ENCODE measurements around the gene MACF1.
"Not testable (repeated sequence)": the region's sequence is repeated elsewhere in the genome, so short reads cannot be mapped to it uniquely, and the experiment has no call there.

MACF1 gene

DNA sequence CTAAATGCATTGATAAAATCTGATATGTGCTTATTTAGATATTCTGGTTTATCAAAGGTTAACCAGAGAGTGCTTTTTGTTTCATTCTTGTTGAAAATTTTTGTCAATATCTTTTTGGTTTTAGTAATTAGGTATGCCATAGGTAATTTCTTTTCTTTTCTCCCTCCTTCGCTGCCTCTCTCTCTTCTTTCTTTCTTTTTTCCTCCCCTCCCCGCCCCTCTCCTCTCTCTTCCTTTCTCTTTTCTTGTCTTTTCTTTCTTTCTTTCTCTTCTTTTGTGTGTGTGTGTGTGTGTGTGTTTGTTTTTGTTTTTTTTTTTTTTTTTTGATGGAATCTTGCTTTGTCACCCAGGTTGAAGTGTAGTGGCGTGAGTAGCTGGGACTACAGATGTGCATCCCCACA lies 14.4 kb upstream of the MACF1 start:
- Mint-ChIP-seq H3K27me3 (no peaks in the 10 kb centered on the region), H3K4me3 (no peak overlapping the region), H3K4me1 (peaks cover 5% of the 10 kb centered on the region), H3K36me3 (no peaks in the 10 kb centered on the region), H3K9me3 (no peaks in the 10 kb centered on the region), H3K27ac (no peak overlapping the region)
- DNase-seq (ENCODE audit: low spot score in 2 of 2) (no peak), ATAC-seq (ENCODE audit: low read depth) (no peak)

DNA sequence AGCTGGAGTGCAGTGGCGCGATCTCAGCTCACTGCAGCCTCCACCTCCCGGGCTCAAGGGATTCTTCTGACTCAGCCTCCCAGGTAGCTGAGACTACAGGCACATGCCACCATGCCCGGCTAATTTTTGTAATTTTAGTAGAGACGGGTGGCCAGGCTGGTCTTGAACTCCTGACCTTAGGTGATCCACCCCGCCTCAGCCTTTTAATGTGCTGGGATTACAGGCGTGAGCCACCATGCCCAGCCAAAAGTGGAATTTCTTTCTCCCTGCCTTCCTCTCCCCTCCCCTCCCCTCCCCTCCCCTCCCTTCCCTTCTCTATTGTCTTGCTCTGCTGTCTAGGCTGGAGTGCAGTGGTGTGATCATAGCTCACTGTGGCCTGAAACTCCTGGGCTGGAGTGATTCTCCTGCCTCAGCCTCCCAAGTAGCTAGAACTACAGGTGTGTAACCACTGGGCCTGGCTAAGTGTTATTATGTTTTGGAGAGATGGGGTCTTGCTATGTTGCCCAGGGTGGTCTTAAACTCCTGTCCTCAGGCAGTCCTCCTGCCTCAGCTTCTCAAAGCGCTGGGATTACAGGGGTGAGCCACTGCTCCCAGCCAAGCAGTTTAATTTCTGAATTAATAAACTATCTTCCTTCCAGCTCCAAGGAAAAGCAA lies 10.0 kb upstream of the MACF1 start:
- H3K27me3 Mint-ChIP-seq = no peaks in the 10 kb centered on the region
- H3K4me1 Mint-ChIP-seq = peaks cover 23% of the 10 kb centered on the region
- H3K4me3 Mint-ChIP-seq = no peak overlapping the region
- H3K36me3 Mint-ChIP-seq = no peaks in the 10 kb centered on the region
- H3K27ac Mint-ChIP-seq = peak overlapping the region; percentile 59
- DNase-seq (ENCODE audit: low spot score in 2 of 2) (no peak), ATAC-seq (ENCODE audit: low read depth) (no peak)
- H3K9me3 Mint-ChIP-seq = no peaks in the 10 kb centered on the region

DNA sequence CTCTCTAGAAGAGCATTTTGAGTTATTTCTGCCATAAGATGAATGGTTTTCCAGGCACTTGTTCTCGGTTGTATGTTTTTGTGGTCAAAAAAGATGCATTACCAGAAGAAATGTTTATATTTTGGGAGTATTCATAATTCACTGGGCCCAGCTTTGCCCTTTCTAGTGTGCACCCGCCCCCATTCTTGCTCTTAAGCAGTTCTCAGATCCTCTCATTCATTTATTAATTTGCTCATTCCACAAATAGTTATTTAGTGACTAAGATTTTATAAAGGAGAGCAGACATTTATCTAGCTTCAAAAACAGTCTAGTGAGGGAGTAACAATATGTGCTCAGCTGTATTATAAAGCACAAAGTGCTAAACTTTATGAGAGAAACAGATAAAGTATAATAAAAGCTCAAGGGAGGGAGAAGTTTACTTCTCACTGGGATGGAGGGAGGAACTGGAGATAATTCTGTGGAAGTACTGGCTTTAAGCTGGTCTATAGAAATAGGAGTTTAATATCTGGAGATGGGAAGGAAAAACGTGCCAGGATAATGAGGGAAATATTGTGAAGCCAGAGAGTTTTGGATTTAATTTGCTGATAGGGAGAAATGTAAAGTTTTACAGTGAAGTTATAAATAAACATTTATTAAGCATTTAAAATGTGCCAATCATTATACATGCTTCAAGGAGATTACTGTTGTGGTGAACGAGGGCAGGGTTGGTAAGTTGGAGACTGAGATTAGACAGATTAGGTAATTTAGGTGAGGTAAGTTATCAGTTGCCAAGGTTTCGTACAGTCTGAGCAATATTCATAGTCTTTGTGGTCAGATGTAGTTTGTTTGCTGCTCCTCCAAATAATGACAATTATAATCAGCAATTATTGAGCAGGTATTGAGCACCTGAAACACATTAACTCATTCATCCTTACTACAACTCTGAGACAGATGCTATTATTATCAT lies 9.1 kb upstream of the MACF1 start:
- ATAC-seq (ENCODE audit: low read depth) = no peak
- peak overlapping the region; percentile 54 for H3K27ac Mint-ChIP-seq

DNA sequence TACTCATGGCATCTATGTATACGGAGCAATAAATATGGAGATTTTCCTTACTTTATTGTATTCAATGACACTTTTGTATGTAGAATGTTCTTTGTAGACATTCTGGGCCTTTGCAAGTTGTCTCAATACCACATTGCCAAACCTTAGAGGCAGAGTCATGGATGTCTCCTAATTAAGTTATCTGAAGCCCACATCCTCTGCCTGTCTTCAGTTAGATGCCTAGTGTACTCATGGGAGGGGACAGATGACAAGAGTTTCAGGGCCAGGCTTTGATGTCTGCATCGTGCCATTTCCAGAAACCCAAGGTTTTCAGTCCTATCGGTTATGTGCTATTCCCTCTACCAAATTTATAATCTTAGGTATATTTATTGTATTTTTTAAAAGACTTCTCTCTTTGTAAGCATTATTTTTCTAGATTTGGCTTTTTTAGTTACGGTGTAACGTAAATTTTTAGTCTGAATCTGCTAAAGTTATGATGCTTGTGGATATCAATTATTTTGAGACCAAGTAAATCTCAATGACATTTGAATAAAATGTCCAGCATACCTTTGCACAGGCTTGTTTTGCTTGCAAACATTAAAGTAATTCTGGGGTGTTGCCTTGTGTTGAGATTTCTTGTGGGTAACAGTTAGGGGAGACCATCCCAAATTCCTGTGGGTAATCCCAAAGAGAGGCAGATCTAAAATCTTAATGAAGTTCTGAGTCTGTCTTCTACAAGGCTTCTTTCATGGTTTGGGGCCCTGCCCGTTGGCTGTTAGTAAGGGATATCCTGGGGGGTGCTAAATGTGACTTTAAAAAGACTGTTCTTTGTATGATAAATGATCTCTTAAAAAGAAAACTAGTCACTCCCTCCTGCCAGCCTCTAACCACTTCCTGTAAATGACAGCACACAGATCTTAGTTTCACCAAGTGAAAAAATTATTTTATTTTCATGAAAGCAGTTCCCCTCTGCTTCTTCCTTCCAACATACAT lies 8.0 kb upstream of the MACF1 start:
- Mint-ChIP-seq H3K9me3 (no peaks in the 10 kb centered on the region), H3K27ac (peak overlapping the region; percentile 65), H3K27me3 (no peaks in the 10 kb centered on the region), H3K4me1 (peaks cover 27% of the 10 kb centered on the region), H3K36me3 (no peaks in the 10 kb centered on the region), H3K4me3 (peak overlapping the region; percentile 45)
- ATAC-seq (ENCODE audit: low read depth) = peak; percentile 83
- no peak for DNase-seq (ENCODE audit: low spot score in 2 of 2)

More for the DNA sequence above, 9.1 kb upstream of the MACF1 start:
- Mint-ChIP-seq H3K4me1 (peaks cover 27% of the 10 kb centered on the region), H3K36me3 (no peaks in the 10 kb centered on the region), H3K27me3 (no peaks in the 10 kb centered on the region), H3K4me3 (no peak overlapping the region), H3K9me3 (no peaks in the 10 kb centered on the region)
- DNase-seq (ENCODE audit: low spot score in 2 of 2) = no peak

DNA sequence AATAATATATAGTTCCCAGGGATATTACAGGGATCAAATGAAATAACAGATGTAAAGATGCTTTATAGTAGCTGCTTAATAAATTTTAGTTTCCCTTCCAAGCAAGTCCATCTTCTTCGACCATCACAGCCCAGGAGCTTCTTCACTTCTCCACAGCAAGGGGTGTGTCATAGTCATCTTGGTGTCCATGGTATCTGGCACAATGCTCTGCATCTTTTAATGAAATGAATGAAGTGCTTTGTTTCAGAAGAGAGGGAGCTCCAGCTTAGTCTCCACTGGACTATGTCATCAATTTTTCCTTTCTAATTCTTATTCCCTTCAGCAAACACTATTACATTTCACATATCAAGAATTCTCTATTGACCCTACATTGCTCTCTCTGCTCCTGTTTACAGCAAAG lies 4.9 kb upstream of the MACF1 start:
- Mint-ChIP-seq H3K4me1 (peaks cover 26% of the 10 kb centered on the region), H3K36me3 (no peaks in the 10 kb centered on the region), H3K9me3 (no peaks in the 10 kb centered on the region), H3K4me3 (no peak overlapping the region), H3K27ac (peak overlapping the region; percentile 42), H3K27me3 (no peaks in the 10 kb centered on the region)
- ATAC-seq (ENCODE audit: low read depth) (no peak), DNase-seq (ENCODE audit: low spot score in 2 of 2) (no peak)

DNA sequence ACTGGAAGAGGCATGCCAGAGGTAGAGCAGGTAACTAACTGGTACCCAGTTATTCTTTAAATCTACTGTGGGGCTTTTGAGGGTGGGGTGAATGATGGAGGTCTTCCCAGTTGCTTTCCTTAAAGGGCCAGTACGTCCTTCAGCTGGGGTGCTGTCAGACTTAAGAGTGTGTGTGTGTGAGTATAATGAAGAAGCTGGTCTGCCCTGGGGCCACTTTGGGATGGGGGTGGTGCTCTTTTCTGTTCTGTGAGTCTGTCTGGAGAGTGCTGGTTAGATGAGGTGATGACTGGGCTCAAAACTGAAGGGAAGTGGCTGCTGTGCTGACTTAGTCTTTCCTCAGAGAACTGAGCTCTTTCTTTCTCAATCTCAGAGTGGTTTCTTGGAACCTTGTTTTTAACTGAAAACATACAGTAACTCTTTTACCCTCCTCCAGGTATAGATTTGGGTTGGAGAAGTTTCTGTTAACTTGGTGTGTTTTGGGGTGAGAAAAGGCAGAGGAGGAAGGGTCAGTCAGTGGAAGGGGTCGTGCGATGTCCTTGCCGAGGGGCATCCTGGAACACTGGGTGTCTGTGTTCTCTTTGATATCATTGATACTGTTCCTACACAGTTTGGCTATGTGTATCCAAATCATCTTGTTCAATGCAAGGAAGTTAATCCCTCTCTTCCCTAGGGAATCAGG lies 746 bp downstream of the MACF1 start:
- Mint-ChIP-seq H3K9me3 (no peaks in the 10 kb centered on the region), H3K27ac (peak overlapping the region; percentile 4), H3K36me3 (no peaks in the 10 kb centered on the region), H3K4me1 (peaks cover 10% of the 10 kb centered on the region), H3K27me3 (no peaks in the 10 kb centered on the region), H3K4me3 (no peak overlapping the region)
- DNase-seq (ENCODE audit: low spot score in 2 of 2) (no peak), ATAC-seq (ENCODE audit: low read depth) (peak; percentile 27)

DNA sequence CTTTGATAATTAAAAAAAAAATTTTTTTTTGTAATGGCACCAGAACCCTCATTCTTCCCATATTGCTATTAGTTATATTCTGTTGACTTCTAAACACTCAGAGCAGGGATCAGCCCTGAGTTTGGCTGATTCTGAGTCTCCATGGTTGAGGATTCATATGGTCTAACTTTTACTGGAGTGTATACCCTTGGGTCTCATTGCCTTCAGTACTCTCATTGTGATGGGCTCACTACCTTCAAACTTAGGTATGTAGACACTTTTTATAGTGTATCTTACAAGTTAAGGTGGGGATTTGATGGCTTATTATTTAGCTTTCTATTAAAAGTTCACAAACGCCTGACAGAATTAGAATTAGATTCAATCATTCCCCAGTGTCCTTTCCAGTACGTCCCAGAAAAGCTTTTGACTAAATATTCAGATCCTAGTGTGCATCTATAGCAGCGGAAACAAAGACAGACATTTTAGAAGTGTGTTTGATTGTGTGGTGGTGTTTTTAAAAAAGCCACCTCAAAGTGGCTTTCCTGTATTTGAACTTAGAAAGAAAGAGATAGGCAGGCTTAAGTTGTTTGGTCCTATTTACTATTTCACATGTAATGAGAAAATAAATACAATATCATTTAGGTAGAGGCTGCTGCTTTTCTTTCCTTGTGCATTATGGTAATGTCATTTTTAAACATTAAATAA lies 1.4 kb downstream of the MACF1 start:
- Mint-ChIP-seq H3K4me1 (peaks cover 10% of the 10 kb centered on the region), H3K27me3 (no peaks in the 10 kb centered on the region), H3K9me3 (no peaks in the 10 kb centered on the region), H3K4me3 (no peak overlapping the region), H3K36me3 (no peaks in the 10 kb centered on the region), H3K27ac (no peak overlapping the region)
- DNase-seq (ENCODE audit: low spot score in 2 of 2) (no peak), ATAC-seq (ENCODE audit: low read depth) (no peak)

DNA sequence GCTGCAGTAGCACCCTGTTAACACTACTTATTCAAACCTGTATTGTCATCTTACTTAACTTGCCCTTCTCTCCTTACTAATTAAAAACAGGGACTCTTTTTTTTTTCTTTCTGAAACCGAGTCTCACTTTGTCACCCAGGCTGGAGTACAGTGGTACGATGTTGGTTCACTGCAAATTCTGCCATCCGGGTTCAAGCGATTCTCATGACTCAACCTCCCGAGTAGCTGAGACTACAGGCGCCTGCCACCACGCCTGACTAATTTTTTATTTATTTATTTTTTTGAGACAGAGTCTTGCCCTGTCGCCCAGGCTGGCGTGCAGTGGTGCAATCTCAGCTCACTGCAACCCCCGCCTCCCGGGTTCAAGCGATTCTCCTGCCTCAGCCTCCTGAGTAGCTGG lies 3.9 kb downstream of the MACF1 start:
- not testable (repeated sequence) for H3K4me3 Mint-ChIP-seq; DNase-seq (ENCODE audit: low spot score in 2 of 2); H3K9me3 Mint-ChIP-seq; H3K27ac Mint-ChIP-seq; H3K27me3 Mint-ChIP-seq; H3K36me3 Mint-ChIP-seq; ATAC-seq (ENCODE audit: low read depth)
- peaks cover 10% of the 10 kb centered on the region for H3K4me1 Mint-ChIP-seq

DNA sequence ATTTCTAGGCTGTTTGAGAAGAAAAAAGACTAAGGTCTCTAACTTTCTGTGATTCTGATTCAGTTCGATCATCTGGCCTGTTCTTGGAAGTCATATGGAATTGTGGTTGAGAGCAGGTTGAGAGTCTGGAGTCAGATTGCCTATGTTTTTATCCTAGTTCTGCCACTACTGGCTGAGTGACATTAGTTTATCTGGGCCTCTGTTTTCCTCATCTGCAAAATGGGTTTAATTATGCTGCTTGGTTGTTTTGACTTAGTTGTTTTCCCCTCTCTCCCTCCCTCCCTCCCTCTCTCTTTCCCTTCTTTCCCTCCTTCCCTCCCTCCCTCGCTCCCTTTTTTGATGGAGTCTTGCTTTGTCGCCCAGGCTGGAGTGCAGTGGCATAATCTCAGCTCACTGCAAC lies 6.2 kb downstream of the MACF1 start:
- no peaks in the 10 kb centered on the region for H3K36me3 Mint-ChIP-seq
- peaks cover 20% of the 10 kb centered on the region for H3K4me1 Mint-ChIP-seq
- no peak overlapping the region for H3K27ac Mint-ChIP-seq
- ATAC-seq (ENCODE audit: low read depth) = no peak
- H3K27me3 Mint-ChIP-seq = no peaks in the 10 kb centered on the region
- no peak overlapping the region for H3K4me3 Mint-ChIP-seq
- no peaks in the 10 kb centered on the region for H3K9me3 Mint-ChIP-seq
- no peak for DNase-seq (ENCODE audit: low spot score in 2 of 2)

DNA sequence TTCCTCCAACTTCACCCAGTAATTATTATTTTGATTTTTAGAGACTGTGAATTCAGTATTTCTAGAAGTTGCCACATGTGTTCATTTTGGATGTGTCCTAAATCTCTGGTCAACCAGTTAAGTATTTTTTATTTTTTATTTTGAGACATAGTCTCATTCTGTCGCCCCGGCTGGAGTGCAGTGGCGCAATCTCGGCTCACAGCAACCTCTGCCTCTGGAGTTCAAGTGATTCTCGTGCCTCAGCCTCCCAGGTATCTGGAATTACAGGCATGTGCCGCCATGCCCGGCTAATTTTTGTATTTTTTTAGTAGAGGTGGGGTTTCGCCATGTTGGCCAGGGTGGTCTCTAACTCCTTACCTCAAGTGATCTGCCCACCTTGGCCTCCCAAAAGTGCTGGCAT lies 8.0 kb downstream of the MACF1 start:
- ATAC-seq (ENCODE audit: low read depth) (no peak), DNase-seq (ENCODE audit: low spot score in 2 of 2) (no peak)
- Mint-ChIP-seq H3K27ac (no peak overlapping the region), H3K27me3 (no peaks in the 10 kb centered on the region), H3K9me3 (no peaks in the 10 kb centered on the region), H3K4me3 (no peak overlapping the region), H3K4me1 (peaks cover 30% of the 10 kb centered on the region), H3K36me3 (no peaks in the 10 kb centered on the region)

DNA sequence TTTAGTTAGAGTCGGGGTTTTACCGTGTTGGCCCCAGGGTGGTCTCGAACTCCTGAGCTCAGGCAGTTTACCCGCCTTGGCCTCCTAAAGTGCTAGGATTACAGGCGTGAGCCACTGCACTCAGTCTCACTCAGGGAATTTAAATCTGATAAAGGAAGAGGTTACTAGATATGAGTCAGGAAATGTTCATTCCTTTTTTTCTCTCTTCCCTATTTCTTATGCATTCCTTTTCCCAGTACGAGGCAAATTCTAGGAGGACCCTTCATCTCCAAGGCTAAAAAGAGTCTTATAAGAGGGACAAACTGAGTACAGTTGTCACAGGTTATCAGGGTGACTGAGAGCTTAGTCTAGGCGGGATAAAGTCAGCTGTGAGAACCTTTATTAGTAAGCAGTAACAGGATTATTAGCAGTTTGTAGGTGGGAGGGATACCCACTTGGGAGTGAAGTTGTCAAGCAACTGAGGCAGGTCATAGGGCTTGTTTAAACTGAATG lies 9.1 kb downstream of the MACF1 start:
- peaks cover 34% of the 10 kb centered on the region for H3K4me1 Mint-ChIP-seq
- DNase-seq (ENCODE audit: low spot score in 2 of 2) (no peak), ATAC-seq (ENCODE audit: low read depth) (no peak)
- peaks cover 2% of the 10 kb centered on the region for H3K36me3 Mint-ChIP-seq
- H3K9me3 Mint-ChIP-seq = no peaks in the 10 kb centered on the region
- no peaks in the 10 kb centered on the region for H3K27me3 Mint-ChIP-seq
- peak overlapping the region; percentile 88 for H3K27ac Mint-ChIP-seq
- no peak overlapping the region for H3K4me3 Mint-ChIP-seq

DNA sequence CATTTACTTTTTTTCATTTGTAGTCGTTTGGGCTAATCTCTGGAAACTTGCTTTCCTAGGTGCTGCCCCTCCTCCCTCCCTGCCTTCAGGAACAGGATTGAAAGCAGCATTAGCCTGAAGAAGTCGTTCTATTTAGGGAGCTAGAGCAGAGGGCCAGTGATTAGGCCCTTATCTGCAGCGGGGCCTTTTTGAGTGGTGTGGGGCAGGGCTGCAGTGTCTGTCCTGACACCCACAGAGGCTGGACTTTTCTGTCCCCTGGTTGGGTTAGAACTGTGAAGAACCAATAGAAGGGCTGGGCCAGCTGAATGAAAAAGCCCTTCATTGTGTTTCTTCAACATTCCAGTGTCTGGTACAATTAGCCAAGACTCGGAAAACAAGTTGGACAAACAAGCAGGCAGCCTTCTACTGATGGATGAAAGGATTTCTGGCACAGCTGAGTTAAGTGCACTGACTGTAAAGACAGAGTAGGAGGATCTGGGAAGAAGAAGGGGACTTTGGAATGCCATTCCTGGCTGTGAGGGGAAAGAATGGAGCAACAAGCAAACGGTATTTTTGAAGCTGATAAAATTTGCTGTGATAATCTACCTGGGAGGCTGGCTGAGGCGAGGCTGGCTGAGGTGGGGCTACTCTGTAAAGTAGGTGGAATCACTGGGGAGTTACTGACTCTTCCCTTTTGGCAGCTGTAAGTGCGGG lies 9.7 kb downstream of the MACF1 start:
- peak overlapping the region; percentile 92 for H3K4me3 Mint-ChIP-seq
- no peaks in the 10 kb centered on the region for H3K27me3 Mint-ChIP-seq
- H3K36me3 Mint-ChIP-seq = peaks cover 2% of the 10 kb centered on the region
- ATAC-seq (ENCODE audit: low read depth) (no peak), DNase-seq (ENCODE audit: low spot score in 2 of 2) (no peak)
- H3K27ac Mint-ChIP-seq = peak overlapping the region; percentile 88
- H3K9me3 Mint-ChIP-seq = no peaks in the 10 kb centered on the region
- peaks cover 36% of the 10 kb centered on the region for H3K4me1 Mint-ChIP-seq

All from memory B cell (primary cell).